ENCODE measurements around the gene ABHD15.

- TF ChIP-seq MYC (IDR thresholded peaks at IDR 0.05; ENCODE audit: low read depth, low read length) (no peak), CTCF (IDR thresholded peaks at IDR 0.05; ENCODE audit: low read depth, low read length) (no peak), POLR2A (IDR thresholded peaks at IDR 0.05; ENCODE audit: extremely low read depth, insufficient read length) (no peak)
Observed at GRCh38 chr17:29575511-29576213, 8.8 kb upstream of the ABHD15 start.
